Epithelial cell of esophagus (primary cell): ENCODE results near the gene IAPP.
"Not testable (repeated sequence)": the region's sequence is repeated elsewhere in the genome, so short reads cannot be mapped to it uniquely, and the experiment has no call there.

ENCODE experiments used
- DNase-seq: peaks from one replicate; pipeline ENCODE4 v3.0.0; 2010; ENCODE audit warnings: low read depth
- H3K4me3 ChIP-seq: 2 replicates; pipeline ENCODE4 v1.5.1; 2011; ENCODE audit warnings: mild to moderate bottlenecking, low read length, control low read depth
- TF ChIP-seq, protein P1 (sequence below): IDR thresholded peaks from 2 replicates; pipeline ENCODE4 v1.5.1; 2011; ENCODE audit warnings: low read depth, mild to moderate bottlenecking, low read length, control low read depth, inconsistent platforms; ENCODE audit not compliant: insufficient read depth; ENCODE audit errors: missing control alignments

IAPP gene

DNA sequence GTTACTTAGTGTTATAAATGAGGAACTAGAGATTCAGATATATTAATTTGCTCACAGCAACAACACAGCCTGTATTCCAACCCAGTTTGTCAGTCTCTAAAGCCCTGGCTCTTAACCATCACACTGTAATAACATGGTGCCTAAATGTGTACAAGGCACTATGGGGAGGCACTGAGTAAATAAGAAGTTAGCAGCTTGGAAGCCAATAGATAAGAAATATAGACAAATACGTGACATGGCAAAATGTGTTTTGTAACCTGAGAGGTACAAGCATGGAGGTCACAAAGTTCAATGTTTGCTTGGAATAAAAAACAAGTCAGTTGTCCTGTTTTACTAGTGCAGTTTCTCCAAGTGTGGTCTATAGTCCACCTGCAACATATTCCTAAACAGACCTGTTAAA lies 21.7 kb upstream of the IAPP start:
- TF ChIP-seq, protein P1, sequence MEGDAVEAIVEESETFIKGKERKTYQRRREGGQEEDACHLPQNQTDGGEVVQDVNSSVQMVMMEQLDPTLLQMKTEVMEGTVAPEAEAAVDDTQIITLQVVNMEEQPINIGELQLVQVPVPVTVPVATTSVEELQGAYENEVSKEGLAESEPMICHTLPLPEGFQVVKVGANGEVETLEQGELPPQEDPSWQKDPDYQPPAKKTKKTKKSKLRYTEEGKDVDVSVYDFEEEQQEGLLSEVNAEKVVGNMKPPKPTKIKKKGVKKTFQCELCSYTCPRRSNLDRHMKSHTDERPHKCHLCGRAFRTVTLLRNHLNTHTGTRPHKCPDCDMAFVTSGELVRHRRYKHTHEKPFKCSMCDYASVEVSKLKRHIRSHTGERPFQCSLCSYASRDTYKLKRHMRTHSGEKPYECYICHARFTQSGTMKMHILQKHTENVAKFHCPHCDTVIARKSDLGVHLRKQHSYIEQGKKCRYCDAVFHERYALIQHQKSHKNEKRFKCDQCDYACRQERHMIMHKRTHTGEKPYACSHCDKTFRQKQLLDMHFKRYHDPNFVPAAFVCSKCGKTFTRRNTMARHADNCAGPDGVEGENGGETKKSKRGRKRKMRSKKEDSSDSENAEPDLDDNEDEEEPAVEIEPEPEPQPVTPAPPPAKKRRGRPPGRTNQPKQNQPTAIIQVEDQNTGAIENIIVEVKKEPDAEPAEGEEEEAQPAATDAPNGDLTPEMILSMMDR = no peak
- no peak overlapping the region for H3K4me3 ChIP-seq
- no peak for DNase-seq

DNA sequence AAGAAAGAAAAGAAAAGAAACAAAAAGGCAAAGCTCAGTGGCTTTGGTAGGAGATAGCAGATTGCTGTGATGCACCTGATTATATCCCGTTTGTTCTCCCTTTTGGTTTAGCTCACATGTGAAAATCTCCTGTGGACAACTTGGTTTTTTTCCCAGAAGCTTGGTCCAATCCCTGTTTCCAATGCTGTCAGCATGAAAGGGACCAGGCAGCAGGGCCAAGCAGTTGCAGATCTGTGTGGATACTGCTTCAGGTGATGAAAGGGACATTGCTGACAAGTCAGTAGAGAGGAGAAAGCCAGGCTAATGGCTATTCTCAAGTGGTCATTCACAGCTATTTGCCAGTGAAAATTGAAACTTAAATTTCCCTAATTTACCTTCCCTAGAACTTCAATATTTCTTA lies 19.2 kb upstream of the IAPP start:
- TF ChIP-seq, protein P1 = no peak
- H3K4me3 ChIP-seq = no peak overlapping the region
- DNase-seq = no peak

DNA sequence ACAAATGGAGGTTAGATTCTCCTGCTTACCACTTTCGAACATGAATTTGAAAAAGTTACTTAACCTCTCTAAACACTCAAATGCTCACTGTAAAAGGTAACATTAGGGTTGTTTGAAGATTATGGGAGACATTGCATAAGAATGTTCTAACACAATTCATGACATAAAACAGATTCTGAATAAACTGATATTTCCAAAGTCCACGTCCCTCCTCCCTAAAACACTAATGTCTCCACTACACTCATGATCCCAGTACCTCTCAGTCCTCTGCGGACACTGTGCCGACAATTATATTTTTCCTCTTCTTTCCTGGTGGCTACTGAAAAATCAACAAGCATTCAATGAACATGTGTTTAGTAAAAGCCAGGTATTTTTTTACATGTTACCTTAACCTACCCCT lies 18.8 kb upstream of the IAPP start:
- H3K4me3 ChIP-seq = no peak overlapping the region

GRCh38 chr12:21354641-21355040 lies 18.1 kb upstream of the IAPP start:
- H3K4me3 ChIP-seq = no peak overlapping the region
- TF ChIP-seq, protein P1 = no peak
- DNase-seq = no peak

More for the DNA sequence above, 18.8 kb upstream of the IAPP start:
- no peak for DNase-seq
- TF ChIP-seq, protein P1 = no peak

DNA sequence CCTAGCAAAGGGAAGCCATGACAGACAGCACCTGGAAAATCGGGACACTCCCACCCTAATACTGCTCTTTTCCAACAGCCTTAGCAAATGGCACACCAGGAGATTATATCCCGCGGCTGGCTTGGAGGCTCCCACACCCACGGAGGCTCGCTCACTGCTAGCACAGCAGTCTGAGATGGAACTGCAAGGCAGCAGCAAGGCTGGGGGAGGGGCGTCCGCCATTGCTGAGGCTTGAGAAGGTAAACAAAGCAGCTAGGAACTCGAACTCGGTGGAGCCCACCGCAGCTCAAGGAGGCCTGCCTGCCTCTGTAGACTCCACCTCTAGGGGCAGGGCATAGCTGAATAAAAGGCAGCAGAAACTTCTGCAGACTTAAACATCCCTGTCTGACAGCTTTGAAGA lies 12.1 kb upstream of the IAPP start:
- not testable (repeated sequence) for H3K4me3 ChIP-seq, DNase-seq

- TF ChIP-seq, protein P1 = no peak
- no peak for DNase-seq
Measured at GRCh38 chr12:21369141-21369980, 3.3 kb upstream of the IAPP start.

DNA sequence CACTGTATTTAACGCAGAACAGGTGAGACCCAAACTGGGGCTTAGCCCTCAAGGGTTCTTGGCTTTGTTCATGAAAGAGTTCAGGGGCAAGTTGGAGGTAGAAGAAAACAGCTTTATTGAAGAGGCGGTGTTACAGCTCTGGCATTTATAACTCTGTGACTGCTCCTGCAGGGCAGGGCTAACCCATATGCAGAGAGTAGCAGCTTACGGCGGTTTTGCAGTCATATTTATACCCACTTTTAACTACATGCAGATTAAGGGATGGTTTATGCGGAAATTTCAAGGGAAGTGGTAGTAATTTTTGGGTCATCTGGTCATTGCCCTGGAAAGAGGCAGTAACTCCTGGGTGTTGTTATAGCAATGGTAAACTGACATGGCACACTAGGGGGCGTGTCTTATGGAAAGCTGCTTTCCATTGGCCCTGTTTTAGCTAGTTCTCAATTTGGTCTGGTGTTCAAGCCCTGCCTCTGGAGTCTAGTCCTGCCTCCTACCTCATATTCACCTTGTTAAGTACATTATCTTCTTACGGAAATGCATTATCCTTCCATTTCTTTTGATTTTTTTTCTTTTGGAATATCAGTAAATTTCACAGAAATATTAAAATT lies 1.8 kb upstream of the IAPP start:
- DNase-seq = no peak
- TF ChIP-seq, protein P1 = no peak
- H3K4me3 ChIP-seq = no peak overlapping the region

More at GRCh38 chr12:21369141-21369980, 3.3 kb upstream of the IAPP start:
- H3K4me3 ChIP-seq = no peak overlapping the region
